Stimulated activated CD4-positive, alpha-beta T cell treated with anti-CD3 and anti-CD28 coated beads, Interleukin-1b, Interleukin-23, amount 100 ng/mL, for 1 hour (primary cell): Measurements from ENCODE around the gene MYO1B.

Source experiments
- DNase-seq, 2 donors: peaks; one replicate each; pipeline ENCODE4 v3.0.0-alpha.2; 2020; ENCODE audit warnings: low read depth in 2 of 2

Gene MYO1B

DNA sequence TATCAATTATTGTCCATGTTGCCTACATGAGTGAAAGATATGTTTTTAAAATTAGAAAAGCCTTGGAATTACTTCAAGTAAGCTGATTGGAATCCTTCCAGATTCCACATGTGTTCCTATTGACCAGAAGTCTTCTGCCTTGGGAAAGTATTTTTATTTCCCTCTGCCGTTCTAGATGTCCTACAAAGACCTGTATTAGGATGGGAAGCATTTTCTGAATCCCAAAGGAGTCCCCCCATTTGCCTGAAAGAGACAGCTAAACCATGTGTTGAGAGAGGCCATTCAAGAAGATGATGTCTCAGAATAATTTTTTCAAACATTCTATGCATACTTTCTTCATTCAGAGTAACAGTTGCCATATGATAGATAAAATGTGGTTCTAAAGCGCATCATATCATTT is 19.0 kb upstream of the MYO1B start:
- DNase-seq = no peak

- DNase-seq = no peak
Measured at GRCh38 chr2:191228333-191228732, 16.9 kb upstream of the MYO1B start.

DNA sequence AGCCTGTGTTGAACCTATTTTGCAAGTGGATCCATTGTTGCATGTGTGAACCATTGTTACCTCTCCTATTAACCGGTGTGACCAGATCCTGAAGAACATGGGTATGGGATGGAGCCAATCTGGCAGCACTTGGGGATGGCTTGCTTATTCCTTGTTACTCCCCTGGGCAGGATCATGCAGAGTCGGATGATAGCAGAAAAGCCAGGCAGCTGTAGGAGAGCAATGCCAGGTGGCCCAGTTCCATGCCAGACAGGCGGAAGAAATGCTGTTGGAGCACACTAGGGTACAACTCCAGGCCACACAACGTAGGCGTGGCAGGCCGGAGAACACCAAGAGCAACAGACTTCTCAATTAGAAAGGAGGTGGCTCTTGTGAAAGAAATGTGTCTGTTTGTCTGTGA is 16.3 kb upstream of the MYO1B start:
- DNase-seq = no peak

GRCh38 chr2:191230174-191230573 is 15.0 kb upstream of the MYO1B start:
- no peak for DNase-seq

GRCh38 chr2:191231995-191232394 is 13.2 kb upstream of the MYO1B start:
- DNase-seq = no peak

DNA sequence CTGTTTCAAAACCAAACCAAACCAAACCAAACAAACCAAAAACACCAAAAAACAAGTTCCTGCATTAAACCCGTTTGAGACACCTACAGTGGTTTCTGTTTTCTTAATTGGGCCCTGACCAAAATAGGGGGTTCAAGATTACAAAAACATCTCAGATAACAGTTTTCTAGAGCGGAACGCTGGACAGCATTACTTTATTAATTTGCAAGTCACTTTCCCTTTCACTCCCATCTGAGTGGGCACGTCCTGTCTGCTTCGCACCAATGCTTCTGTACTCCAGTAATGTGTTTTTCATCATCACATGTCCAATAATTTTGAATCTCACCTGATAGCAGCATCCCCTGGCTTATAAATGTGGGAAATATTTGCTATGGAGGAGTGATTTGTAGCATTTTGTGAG is 11.7 kb upstream of the MYO1B start:
- DNase-seq = no peak

DNA sequence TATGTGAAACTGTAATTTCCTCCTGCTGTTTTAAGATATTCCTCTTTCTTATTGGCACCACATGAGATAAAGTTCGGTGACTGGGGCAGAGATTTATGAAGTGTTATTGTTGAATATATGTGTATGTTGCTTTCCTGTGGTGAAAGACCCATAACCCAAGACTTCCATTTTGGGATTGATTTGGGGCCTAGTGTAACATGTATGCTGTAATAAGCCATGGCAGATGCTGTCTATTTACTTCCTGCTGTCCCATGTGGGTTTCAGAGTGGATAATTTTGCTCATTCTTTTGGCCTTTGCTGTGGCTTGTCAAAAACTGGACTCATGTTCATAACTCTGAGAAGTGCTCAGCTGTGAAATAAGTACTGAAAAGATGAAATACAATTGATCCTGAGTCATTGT is 10.8 kb upstream of the MYO1B start:
- DNase-seq = no peak

DNA sequence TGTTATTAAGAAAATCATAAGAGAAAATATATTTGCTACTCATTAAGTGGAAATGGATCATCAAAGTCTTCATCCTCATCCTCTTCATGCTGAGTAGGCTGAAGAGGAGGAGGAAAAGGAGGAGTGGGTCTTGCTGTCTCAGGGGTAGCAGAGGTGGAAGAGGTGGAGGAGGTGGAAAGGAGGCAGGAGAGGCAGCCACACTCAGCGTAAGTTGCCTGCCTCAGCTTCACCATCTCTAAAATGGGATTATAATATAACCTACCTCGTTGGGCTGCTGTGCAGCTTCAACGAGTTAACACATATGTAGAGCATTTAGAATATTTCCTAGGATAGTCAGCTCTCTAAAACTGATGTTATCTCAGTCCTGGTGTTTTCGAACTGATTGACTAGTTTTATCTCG is 4.3 kb upstream of the MYO1B start:
- DNase-seq = no peak

DNA sequence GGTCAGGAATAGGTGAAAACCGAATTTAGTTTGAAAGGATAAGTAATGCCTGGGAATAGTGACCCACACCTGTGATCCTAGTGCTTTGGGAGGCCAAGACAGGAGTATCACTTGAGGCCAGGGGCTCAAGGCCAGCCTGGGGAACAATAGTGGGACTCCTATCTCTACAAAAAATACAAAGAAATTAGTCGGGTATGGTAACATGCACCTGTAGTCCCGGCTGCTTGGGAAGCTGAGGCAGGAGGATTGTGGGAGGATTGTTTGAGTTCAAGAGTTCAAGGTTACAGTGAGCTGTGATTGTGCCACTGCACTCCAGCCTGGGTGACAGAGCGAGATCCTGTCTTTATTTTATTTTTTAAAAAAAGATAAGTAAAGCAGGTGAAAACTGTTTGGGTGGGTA is 3.8 kb upstream of the MYO1B start:
- DNase-seq = no peak

DNA sequence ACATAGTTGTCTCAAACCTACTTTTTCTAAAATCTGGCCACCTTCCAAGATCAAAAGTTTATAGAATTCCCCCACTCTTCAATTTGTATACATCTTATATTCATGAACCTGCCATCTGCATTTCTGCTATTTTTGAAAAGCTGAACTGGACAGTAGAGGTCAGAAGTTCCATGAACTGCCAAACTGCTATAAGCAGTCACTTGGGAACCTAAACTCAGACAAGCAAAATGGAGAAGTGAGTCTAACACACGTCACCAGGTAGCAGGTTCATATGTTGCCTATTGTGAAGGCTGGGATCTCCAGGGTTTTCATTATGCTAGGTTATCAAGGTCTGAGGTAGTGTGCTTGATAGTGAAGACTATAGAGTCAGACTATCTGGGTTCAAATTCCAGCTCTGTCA is 2.0 kb upstream of the MYO1B start:
- DNase-seq = no peak

- DNase-seq = no peak
Measured at GRCh38 chr2:191244350-191244749, 854 bp upstream of the MYO1B start.

DNA sequence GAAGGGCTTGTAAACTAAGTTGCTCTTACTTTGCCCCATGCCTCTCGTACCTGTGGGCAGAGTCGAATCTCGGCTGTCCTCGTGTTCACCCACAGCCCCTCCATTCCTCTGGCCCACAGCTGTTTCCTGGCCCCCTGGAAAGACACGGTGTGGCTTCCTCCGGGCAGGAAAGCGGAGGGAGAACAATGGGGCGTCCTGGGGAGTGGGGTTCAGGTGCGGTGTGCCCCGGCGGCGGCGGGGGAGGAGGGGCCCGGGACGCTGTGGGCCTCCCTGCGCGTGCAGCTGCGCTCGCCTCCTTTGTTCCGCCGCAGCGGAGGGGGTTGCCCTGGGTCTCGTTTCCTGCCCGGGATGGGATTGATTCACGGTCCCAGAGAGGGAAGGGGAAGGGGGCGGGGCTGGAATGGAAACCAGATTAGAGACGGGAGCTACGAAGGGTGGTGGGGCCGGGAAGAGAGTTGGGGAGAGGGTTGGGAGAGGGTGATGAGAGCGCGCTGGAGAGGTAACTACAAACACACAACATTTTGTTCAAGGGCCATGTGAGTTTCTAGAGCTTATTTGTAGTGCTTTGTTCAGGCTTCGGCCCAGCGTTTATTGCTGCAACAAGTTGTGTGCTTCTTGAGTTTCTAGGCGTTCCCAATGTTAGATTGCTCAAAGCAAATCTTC is 796 bp downstream of the MYO1B start:
- DNase-seq = peak in 1 of 2 donors; percentile 4

DNA sequence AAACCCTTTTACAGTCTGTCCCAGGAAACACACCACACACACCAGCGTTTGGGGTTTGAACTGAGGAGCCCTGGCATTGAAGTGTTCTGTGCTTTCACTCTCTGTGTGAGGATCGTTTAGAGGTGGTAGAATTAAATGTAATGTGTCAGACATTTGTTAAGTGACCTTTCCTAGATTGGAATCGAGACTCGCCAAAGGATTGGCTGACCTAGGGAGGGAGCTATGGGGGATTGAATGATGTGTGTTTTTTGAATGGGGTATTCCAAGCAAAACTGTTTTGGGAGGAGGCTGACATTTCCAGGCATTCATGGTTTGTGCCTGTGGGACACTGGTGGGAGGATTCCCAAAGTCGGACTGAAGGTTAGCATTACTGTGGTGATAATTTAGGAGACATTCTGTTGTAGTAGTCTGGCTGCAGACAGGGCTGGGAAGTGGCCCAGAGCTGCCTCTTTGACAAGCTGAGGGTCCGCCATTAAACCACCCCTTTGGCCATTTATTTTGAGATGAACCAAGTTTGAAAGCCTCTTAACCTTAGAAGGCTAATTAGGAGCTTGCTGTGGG is 1.7 kb downstream of the MYO1B start:
- DNase-seq = no peak

GRCh38 chr2:191247381-191248057 is 2.3 kb downstream of the MYO1B start:
- DNase-seq = no peak

GRCh38 chr2:191249156-191249813 is 4.1 kb downstream of the MYO1B start:
- DNase-seq = no peak

DNA sequence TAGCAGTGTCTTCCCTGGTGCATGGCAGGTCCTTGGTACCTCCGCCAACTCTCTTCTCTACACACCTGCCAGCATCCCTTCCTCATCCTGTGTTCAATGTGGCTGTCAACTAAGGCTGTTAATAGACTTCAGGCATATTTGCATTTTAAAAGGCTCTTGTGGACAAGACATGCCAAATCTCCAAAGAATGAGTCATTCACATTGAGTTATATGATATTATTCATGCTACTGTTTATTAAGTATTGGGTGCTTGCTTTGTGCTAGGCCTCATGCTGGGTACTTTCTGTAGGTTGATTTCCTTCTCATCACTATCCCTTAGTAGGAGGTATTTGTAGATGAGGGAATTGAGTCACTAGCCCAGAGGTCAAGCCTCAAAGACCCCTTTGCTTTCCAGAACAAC is 5.2 kb downstream of the MYO1B start:
- DNase-seq = no peak

GRCh38 chr2:191250986-191251385 is 5.8 kb downstream of the MYO1B start:
- DNase-seq = no peak

GRCh38 chr2:191252699-191253098 is 7.5 kb downstream of the MYO1B start:
- no peak for DNase-seq

DNA sequence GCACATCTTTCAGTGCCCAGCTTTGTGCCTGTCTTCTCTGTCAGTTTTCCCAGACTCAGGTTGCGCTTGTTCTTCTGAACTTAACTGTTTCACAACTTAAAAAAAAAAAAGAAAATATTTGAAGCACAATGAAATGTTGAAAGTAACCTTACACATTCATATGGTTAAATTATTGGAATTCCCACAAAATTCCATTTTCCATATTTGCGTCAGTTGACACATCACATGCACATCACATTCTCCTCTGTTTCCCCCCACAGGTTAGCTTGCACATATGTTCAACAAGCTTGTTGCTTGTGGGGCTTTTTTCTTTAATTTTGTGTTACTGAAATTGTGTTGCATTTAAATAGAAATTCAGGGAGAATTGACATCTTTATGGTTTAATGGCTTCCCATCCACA is 8.3 kb downstream of the MYO1B start:
- DNase-seq = no peak

DNA sequence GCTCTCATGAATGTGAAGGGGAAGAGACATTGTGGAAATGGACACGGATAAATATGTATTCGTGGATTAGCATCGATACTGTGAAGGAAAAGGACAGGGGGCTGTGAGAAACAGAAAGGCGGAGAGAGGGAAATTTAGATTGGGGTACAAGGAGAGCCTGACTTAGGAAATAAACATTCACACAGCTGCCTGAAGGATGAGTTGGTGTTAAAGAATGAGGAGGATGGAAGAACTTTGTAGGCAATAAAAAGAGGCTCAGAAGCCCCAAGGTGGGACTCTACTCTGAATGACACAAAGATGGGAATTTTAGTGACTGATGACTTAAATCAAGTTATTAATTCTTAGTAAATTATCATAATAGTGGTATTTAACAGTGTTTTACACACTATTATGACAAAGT is 10.1 kb downstream of the MYO1B start:
- no peak for DNase-seq

DNA sequence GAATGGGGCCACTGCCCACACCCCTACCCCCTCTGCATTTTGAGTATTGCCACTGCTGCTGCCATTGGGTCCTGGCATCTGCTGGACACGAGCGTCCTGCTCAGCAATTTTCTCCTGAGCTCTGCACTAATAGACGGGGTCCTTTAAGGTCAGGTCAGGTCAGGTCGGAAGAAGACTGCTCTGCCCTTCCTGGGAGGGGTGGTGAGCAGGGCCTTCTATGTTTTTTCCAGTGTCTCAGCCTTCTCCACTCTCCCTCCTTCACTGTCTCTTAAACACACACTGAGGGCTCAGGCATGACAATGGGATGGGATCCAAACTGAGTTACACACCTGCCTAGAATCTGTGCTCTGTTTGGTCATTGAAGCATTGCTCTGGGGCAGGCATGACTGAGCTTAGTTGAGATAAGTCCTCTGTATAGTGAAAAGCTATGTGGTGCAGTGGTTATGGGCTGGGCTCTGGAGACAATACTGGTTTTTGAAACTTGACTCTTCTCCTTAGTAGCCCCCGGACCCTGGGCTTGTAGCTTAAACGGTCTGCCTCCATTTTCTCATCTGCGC is 10.6 kb downstream of the MYO1B start:
- no peak for DNase-seq

DNA sequence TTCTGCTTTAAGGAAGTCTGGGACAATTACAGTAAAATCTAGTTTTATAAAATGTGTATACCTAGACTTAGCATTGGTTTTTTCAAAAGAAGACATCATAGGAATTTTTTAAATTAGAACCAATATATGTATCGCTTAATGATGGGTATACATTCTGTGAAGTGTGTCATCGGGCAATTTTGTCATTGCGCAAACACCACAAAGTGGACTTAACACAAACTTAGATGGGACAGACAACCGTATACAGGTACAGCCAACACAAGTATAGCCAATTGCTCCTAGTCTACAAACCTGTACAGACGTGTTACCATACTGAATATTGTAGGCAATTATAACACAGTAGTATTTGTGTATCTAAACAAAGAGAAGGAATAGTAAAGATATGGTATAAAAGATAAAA is 12.7 kb downstream of the MYO1B start:
- DNase-seq = no peak

DNA sequence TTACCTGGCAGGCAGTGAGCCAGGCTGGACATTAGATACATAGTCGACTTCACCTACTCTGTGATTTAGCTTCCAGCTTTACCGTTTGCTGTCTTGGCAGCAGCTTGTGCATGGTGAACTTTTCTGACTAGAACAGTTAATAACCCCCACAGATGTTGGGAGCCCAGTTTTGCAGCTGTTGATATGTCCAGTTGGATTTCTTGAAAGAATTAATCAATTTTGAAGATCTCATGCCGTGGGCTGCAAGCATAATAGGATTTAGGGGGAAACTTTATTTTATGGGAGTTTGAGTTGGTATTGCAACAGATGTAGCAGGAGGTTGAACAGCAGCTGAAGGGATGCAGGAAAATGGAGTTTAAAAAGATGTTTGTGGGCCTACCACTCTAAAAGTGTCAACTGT is 13.8 kb downstream of the MYO1B start:
- no peak for DNase-seq
